NOMO-1 treated with DMSO at 0.1 percent for 48 hours (cell line): Measurements from ENCODE around the gene ZNF654.
"Not testable (repeated sequence)": the region's sequence is repeated elsewhere in the genome, so short reads cannot be mapped to it uniquely, and the experiment has no call there.

Experiments
- DNase-seq: peaks from one replicate; lab custom pipeline; 2025; ENCODE audit not compliant: unreplicated experiment; lab: John Stamatoyannopoulos, UW

ZNF654 gene

GRCh38 chr3:88059380-88060170 lies 520 bp downstream of the ZNF654 start:
- DNase-seq: peak; percentile 5

DNA sequence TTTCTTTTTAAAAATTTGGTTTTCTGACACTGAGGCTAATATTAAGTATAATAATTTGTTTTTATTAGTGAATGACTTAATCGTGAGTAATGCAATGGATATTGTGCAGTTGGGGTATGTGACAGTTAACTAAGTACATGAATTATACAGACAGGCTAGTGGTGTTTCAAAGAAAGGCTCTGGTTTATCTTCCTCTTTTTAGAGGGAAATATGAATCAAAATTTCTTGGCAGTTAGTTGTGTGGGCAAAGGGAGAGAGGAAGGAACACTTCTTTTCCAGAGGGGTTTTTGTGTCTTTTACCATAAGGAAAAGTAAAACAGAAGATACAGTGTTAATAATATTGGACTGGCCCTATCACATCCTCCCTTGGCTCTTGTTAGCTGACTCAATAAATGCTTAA lies 2.7 kb downstream of the ZNF654 start:
- DNase-seq: peak; percentile 71

DNA sequence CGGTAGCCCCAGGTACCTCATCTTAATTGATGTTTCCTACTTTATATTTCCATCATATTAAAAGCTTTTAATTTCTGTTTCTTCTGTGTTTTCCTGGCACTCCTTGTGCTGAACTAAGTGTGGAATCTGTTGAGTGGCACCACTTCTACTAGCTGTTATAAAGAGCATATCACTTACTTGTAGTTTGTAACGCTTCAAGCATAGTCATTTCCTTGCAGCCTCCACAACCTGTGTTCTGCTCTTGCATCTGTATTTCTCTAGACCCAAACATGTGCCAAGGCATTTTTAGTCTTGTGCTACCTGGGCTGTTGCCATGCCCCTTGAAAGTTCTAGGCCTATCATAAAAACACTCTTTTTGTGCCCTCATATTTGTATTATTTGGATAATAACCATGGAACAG lies 16.0 kb downstream of the ZNF654 start:
- DNase-seq: no peak

DNA sequence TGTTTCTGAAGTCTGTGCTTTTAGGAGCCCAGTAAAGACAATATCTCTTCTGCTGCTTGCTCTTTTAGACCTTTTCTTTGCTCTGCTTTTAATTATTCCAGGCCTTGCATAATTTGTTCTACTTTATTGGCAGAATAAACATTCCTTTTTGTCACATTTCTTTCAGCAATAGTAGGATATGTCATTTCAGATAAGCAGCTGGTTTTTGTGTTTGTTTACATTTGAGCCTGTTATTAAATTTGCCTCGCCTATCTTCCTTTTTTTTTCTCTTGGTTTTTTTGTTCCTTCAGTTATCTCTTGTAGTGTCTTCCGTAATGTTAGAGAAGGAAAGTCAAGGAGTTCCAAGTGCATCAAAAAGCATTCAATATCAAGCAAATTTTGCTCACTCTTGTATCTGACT lies 16.4 kb downstream of the ZNF654 start:
- DNase-seq: no peak

DNA sequence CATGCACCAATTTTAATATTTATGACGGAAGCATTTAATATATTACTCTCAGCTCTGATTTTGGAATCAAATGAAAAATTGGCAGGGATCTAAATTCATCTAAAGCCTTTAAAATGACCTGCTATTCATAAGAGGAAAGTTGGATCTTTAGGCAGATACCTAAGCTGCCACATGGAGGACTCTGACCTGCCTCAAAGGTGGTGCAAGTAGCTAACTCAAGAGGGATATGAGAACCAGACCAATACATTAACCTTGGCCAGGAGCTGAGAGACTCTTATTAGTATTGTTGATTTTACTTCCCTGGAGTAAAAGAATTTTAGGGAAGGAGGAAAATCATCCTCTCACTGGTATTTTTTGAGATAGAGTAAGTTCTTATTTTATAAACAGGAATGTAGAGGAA lies 17.7 kb downstream of the ZNF654 start:
- DNase-seq: no peak

- DNase-seq: no peak
Observed at GRCh38 chr3:88078932-88079331, 19.9 kb downstream of the ZNF654 start.

GRCh38 chr3:88082854-88083253 lies 23.8 kb downstream of the ZNF654 start:
- DNase-seq: no peak

DNA sequence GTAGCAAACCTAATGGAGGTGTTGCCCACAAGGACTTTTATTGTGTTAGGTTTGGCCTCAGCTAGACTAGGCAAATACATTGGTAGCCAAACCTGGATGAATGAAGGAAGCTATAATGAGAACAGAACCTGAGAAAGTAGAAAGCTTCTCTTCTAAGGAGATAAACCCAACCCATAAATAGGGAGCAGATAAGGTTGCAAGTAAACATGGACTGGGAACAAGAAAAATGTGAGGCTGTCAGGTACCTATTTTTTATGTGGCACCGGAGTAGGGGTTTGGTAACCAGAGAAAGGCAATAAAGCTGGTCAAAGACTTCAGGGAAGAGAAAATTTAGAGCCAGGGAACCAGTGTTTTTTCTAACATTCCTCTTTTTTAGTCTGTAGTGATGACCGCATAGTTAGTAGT lies 25.0 kb downstream of the ZNF654 start:
- DNase-seq: no peak

GRCh38 chr3:88090681-88091080 lies 31.6 kb downstream of the ZNF654 start:
- no peak for DNase-seq

DNA sequence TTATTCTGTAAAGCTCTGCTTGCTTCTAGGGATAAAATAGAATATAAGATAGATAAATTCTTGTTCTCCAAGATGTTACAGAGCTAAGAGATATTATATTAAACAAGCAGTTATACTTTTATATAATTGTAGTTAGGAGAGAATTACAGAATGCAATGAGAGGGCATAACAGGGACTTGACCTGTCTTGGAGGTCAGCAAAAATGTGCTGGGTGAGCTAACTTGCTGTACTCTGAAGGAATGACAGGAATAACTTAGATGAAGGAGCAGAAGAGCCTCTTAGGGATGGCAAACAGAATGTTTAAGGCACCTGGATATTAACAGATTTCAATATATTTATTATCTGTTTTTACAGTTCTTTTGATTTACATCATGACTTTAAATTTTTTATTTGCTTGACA lies 33.2 kb downstream of the ZNF654 start:
- DNase-seq: no peak

DNA sequence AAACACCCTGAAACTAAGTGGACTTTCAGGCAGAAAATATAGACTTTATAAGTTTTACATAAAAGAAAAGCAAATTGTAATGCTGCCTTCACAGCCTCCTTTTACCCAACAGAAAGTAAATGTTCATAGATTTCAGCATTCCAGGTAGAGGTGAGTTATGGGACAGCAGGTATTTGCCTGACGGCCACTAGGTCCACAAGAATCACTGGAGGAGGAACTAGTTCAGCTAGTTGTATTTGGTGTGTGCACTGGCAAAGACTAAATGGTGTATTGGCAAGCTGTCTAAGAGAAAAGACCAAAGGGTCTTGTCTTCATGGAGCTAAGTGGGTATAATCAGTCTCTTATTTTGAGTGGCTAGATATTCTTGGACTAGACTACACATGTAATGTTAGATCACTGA lies 34.2 kb downstream of the ZNF654 start:
- no peak for DNase-seq

- no peak for DNase-seq
Observed at GRCh38 chr3:88101142-88101541, 42.1 kb downstream of the ZNF654 start.

DNA sequence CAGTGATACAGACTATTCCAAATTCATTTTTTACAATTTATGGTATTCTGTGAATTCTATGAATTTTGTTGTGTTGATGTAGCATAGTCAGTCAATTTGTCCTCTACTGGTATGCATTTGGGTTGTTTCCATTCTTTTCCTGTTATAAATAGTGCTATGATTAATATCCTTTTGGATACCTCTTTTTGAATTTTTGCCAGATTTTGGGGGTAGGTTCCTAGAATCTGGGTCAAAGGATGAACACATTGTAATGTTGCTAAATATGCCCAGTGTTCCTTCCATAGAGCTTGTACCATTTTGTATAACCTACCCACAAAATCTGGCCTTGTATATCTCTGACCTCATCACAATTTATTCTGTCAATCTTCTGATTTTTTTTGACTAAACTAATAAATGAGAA lies 46.3 kb downstream of the ZNF654 start:
- no peak for DNase-seq

GRCh38 chr3:88112289-88112688 lies 53.2 kb downstream of the ZNF654 start:
- no peak for DNase-seq

- DNase-seq: peak; percentile 46
Observed at GRCh38 chr3:88113311-88114162, 54.5 kb downstream of the ZNF654 start.

DNA sequence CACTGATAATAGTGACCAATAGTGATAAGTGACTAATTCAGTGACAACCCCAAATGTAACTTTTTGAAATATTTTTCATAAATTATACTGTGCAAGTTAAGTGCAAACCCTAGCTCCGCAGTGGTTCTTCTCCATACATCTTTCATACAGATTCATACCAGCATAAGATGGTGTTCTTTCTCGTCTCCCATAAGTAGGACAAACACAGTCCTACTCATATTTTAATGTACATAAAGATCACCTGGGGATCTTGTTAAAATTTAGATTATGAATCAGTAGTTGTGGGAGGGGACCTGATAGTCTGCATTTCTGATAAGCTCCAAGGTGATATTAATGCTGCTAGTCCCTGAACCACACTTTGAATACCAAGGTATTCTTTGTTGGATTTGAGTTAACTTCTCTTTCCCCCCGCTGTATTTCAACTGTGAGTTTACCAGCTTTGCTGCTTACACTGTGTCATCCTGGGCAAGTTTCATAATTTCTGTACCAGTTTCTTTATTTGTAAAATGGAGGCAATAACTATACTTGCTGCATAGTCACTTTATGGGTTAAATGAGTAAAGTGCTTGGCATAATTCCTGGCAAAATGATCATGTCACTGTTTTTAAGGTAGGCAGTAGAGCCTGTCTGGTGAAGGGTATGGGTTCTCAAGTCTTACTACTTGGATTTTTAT lies 56.0 kb downstream of the ZNF654 start:
- DNase-seq: no peak

GRCh38 chr3:88117683-88118082 lies 58.6 kb downstream of the ZNF654 start:
- DNase-seq: peak; percentile 82

- DNase-seq: not testable (repeated sequence)
Observed at GRCh38 chr3:88118603-88119002, 59.5 kb downstream of the ZNF654 start.

DNA sequence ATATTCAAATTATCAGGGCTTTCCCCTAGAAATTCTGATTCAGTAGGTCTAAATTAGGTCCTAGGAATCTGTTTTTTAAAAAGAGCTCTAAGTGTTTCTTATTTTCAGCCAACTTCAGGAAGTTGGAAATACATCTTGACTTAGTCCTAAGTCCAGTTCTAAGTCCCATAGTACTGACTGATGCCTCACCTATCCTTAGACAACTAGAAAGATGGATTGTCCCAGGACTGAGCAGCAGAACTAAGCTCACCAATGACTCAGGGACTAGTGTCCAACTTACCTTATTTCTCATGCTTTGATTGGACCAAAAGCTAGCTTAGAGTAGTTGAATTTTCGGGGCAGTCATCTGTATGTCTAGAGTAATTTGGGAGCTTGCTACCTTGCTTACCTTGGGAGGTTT lies 64.5 kb downstream of the ZNF654 start:
- no peak for DNase-seq

DNA sequence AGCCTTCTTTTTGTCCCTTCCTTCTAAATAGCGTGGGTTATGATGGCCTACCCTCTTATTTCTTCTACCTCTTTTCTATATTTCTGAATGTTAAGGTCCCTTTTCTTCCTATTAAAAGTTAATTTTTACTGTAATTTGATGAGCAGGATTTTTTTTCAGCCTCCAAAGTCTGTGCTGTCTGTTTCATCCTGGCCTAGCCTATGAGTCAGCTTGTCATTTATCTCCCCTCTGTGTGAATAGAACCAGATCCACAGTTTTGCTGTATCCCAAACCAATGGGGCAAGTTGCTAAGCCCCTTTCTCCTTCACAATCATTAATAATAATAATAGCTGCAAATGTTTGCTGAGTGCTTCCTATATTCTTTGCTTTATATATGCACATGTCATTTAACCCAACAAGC lies 72.6 kb downstream of the ZNF654 start:
- no peak for DNase-seq

DNA sequence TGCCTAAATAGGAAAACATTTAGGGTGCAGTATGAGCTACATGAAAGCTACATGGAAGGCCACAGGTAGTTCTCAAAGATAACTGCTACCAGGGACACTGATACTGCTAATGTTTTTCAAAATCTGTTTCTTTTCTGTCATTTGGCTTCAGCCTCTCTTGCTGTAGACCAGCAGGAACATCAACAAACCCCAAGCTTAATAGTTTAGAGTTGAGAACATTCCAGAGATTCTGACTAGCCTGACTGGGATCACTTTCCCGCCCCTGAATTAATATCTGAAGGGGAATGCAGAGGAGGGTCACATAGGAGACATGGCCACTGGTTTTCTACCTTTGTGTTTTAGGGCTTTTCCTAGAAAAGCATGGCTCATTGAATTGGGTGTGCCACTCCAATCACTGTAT lies 73.8 kb downstream of the ZNF654 start:
- DNase-seq: no peak
